ENCODE measurements around the gene NAV2.

- TF ChIP-seq CTCF (IDR thresholded peaks at IDR 0.05; ENCODE audit: low read depth, low read length) (no peak), POLR2A (IDR thresholded peaks at IDR 0.05; ENCODE audit: extremely low read depth, insufficient read length) (no peak)
These were observed 98.7 kb downstream of the NAV2 start for GRCh38 chr11:19811380-19811779.

Data from NB4 (cell line).